HG03045 (cell line): Measurements from ENCODE around the gene PDE6C.

Experiments used
- ATAC-seq: cut with Tn5 transposase; IDR thresholded peaks from one replicate; pipeline ENCODE4 v1.9.1; 2021; ENCODE audit warnings: mild to moderate bottlenecking, moderate library complexity; ENCODE audit not compliant: unreplicated experiment

The PDE6C gene

GRCh38 chr10:93612311-93612710 is at the start of gene PDE6C:
TSS of gene PDE6C (plus strand) at chr10:93612537. CDS start at chr10:93612726, 189 bp downstream.
- ATAC-seq, result no peak

- no peak for ATAC-seq
These were observed 46.9 kb upstream of the PDE6C start for GRCh38 chr10:93565446-93565845.

GRCh38 chr10:93566435-93567276 is 45.7 kb upstream of the PDE6C start, which contains the start of gene FFAR4:
TSS of gene FFAR4 (plus strand) at chr10:93566665. CDS start at chr10:93566721, 56 bp downstream.
- no peak for ATAC-seq

- ATAC-seq, result no peak
These were observed 44.8 kb upstream of the PDE6C start for GRCh38 chr10:93567277-93568104.

GRCh38 chr10:93568105-93568390 is 44.3 kb upstream of the PDE6C start:
- no peak for ATAC-seq

GRCh38 chr10:93570383-93570782 is 42.0 kb upstream of the PDE6C start:
- no peak for ATAC-seq

GRCh38 chr10:93572606-93573005 is 39.7 kb upstream of the PDE6C start:
- ATAC-seq, result no peak

GRCh38 chr10:93573051-93573909 is 39.1 kb upstream of the PDE6C start:
- no peak for ATAC-seq

GRCh38 chr10:93573924-93574323 is 38.4 kb upstream of the PDE6C start:
- no peak for ATAC-seq

GRCh38 chr10:93576888-93577287 is 35.4 kb upstream of the PDE6C start:
- ATAC-seq, result no peak

- no peak for ATAC-seq
These were observed 34.8 kb upstream of the PDE6C start for GRCh38 chr10:93577565-93577964.

GRCh38 chr10:93579089-93579488 is 33.2 kb upstream of the PDE6C start:
- ATAC-seq, result no peak

GRCh38 chr10:93579985-93580711 is 32.2 kb upstream of the PDE6C start:
- ATAC-seq, result no peak

- ATAC-seq, result no peak
These were observed 31.5 kb upstream of the PDE6C start for GRCh38 chr10:93580828-93581227.

GRCh38 chr10:93584445-93584844 is 27.9 kb upstream of the PDE6C start:
- ATAC-seq, result no peak

GRCh38 chr10:93589648-93590562 is 22.4 kb upstream of the PDE6C start:
- ATAC-seq, result no peak

- ATAC-seq, result no peak
These were observed 21.7 kb upstream of the PDE6C start for GRCh38 chr10:93590638-93591037.

- ATAC-seq, result no peak
These were observed 21.1 kb upstream of the PDE6C start for GRCh38 chr10:93591065-93591808.

- no peak for ATAC-seq
These were observed 19.1 kb upstream of the PDE6C start for GRCh38 chr10:93593254-93593653.
